Immature natural killer cell (primary cell): Measurements from ENCODE around the gene USP37. TPM values are rescaled to one million over a fixed set of nuclear protein-coding genes. Genes with fewer than 3 reads are reported as not detected.

Source experiments
- DNase-seq, 3 donors: peaks; one replicate each; pipeline ENCODE4 v3.0.0; 2022; ENCODE audit warnings: mixed read lengths in 1 of 3
- H3K27ac Mint-ChIP-seq, 6 donors: one replicate each; pipeline ENCODE4 v1.8.0; 2020; ENCODE audit warnings: mixed read lengths in 6 of 6, mild to moderate bottlenecking in 5 of 6, inconsistent platforms in 4 of 6, moderate library complexity in 3 of 6
- H3K27me3 Mint-ChIP-seq, 3 donors: one replicate each; pipeline ENCODE4 v1.8.0; 2020 to 2021; ENCODE audit warnings: low read depth in 3 of 3, mild to moderate bottlenecking in 3 of 3, mixed read lengths in 3 of 3, moderate library complexity in 3 of 3, inconsistent platforms in 1 of 3
- H3K36me3 Mint-ChIP-seq, 3 donors: one replicate each; pipeline ENCODE4 v1.8.0; 2020; ENCODE audit warnings: mixed read lengths in 3 of 3, inconsistent platforms in 2 of 3, mild to moderate bottlenecking in 2 of 3
- H3K4me1 Mint-ChIP-seq, 2 donors: one replicate each; pipeline ENCODE4 v1.8.0; 2020; ENCODE audit warnings: inconsistent platforms in 2 of 2, mild to moderate bottlenecking in 2 of 2, mixed read lengths in 2 of 2, moderate library complexity in 1 of 2
- H3K4me3 Mint-ChIP-seq, 5 donors: one replicate each; pipeline ENCODE4 v1.8.0; 2020; ENCODE audit warnings: mild to moderate bottlenecking in 5 of 5, mixed read lengths in 5 of 5, inconsistent platforms in 3 of 5, moderate library complexity in 3 of 5
- H3K9me3 Mint-ChIP-seq, 6 donors: one replicate each; pipeline ENCODE4 v1.8.0; 2020; ENCODE audit warnings: mild to moderate bottlenecking in 6 of 6, mixed read lengths in 6 of 6, inconsistent platforms in 4 of 6, moderate library complexity in 3 of 6
- polyA plus RNA-seq, 3 donors: library from polyadenylated mRNA; unstranded; fragments of 300-500 nt; fragmentation: Illumina TruSeq; gene quantifications; one replicate each; pipeline ENCODE4 v1.2.3, GENCODE V29; 2021

Gene USP37
- polyA plus RNA-seq = 1 to 10 TPM; 4.3 to 7.7 (median 6.1) TPM

GRCh38 chr2:218568190-218569037 lies at the start of gene USP37, which contains the start of gene CNOT9:
Gene USP37, minus strand, starts transcription at chr2:218568351. Its CDS starts 9,698 bp downstream, at chr2:218558653.
Gene CNOT9, plus strand, starts transcription at chr2:218568839. Its CDS starts 116 bp downstream, at chr2:218568955.
- Mint-ChIP-seq H3K9me3 (no peaks in the 10 kb centered on the region), H3K4me1 (peaks cover 55 to 60% of the 10 kb centered on the region in 2 donors), H3K36me3 (peaks cover 0 to 4% (median 0%) of the 10 kb centered on the region in 3 donors), H3K4me3 (peak within 1 kb of the TSS; percentile 90 to 98 (median 93)), H3K27ac (peak within 1 kb of the TSS; percentile 95 to 99 (median 99)), H3K27me3 (peaks cover 8 to 16% (median 15%) of the 10 kb centered on the region in 3 donors)
- peak; percentile 100 for DNase-seq

GRCh38 chr2:218615868-218616315 lies 47.7 kb upstream of the USP37 start:
- Mint-ChIP-seq H3K4me3 (no peak overlapping the region), H3K27ac (no peak overlapping the region), H3K27me3 (peaks cover 1 to 4% (median 2%) of the 10 kb centered on the region in 3 donors), H3K9me3 (no peaks in the 10 kb centered on the region), H3K36me3 (no peaks in the 10 kb centered on the region), H3K4me1 (no peaks in the 10 kb centered on the region)
- DNase-seq = no peak

- Mint-ChIP-seq H3K36me3 (no peaks in the 10 kb centered on the region), H3K4me1 (no peaks in the 10 kb centered on the region), H3K27ac (no peak within 1 kb of the TSS), H3K4me3 (no peak within 1 kb of the TSS), H3K9me3 (no peaks in the 10 kb centered on the region), H3K27me3 (peaks cover 0 to 3% (median 0%) of the 10 kb centered on the region in 3 donors)
- DNase-seq = no peak
Measured at GRCh38 chr2:218607436-218608115, 39.4 kb upstream of the USP37 start, which contains the start of gene PLCD4. Gene PLCD4, plus strand, starts transcription at chr2:218607899. Its CDS starts 7,841 bp downstream, at chr2:218615740.

GRCh38 chr2:218605432-218605831 lies 37.3 kb upstream of the USP37 start:
- H3K4me3 Mint-ChIP-seq = no peak overlapping the region
- no peak for DNase-seq
- no peaks in the 10 kb centered on the region for H3K9me3 Mint-ChIP-seq
- no peak overlapping the region for H3K27ac Mint-ChIP-seq
- H3K36me3 Mint-ChIP-seq = no peaks in the 10 kb centered on the region
- peaks cover 0 to 3% (median 0%) of the 10 kb centered on the region in 3 donors for H3K27me3 Mint-ChIP-seq
- no peaks in the 10 kb centered on the region for H3K4me1 Mint-ChIP-seq

- Mint-ChIP-seq H3K36me3 (peaks cover 23 to 54% (median 25%) of the 10 kb centered on the region in 3 donors), H3K27me3 (no peaks in the 10 kb centered on the region), H3K9me3 (no peaks in the 10 kb centered on the region), H3K4me3 (no peak overlapping the region), H3K27ac (no peak overlapping the region), H3K4me1 (peaks cover 3 to 19% of the 10 kb centered on the region in 2 donors)
- no peak for DNase-seq
Measured at GRCh38 chr2:218585541-218585940, 17.4 kb upstream of the USP37 start.

GRCh38 chr2:218583983-218584850 lies 16.1 kb upstream of the USP37 start:
- H3K27me3 Mint-ChIP-seq = no peaks in the 10 kb centered on the region
- H3K36me3 Mint-ChIP-seq = peaks cover 19 to 49% (median 21%) of the 10 kb centered on the region in 3 donors
- H3K9me3 Mint-ChIP-seq = no peaks in the 10 kb centered on the region
- H3K4me1 Mint-ChIP-seq = peaks cover 3 to 24% of the 10 kb centered on the region in 2 donors
- H3K27ac Mint-ChIP-seq = peak overlapping the region in 4 of 6 donors; percentile 0 to 64 (median 36)
- H3K4me3 Mint-ChIP-seq = no peak overlapping the region
- DNase-seq = no peak

- DNase-seq = peak in 1 of 3 donors; percentile 2
- no peaks in the 10 kb centered on the region for H3K27me3 Mint-ChIP-seq
- no peak overlapping the region for H3K4me3 Mint-ChIP-seq
- H3K9me3 Mint-ChIP-seq = no peaks in the 10 kb centered on the region
- peaks cover 10 to 37% of the 10 kb centered on the region in 2 donors for H3K4me1 Mint-ChIP-seq
- peaks cover 19 to 39% (median 21%) of the 10 kb centered on the region in 3 donors for H3K36me3 Mint-ChIP-seq
- peak overlapping the region in 2 of 6 donors; percentile 43 to 54 for H3K27ac Mint-ChIP-seq
Measured at GRCh38 chr2:218582076-218582475, 13.9 kb upstream of the USP37 start.

- Mint-ChIP-seq H3K9me3 (no peaks in the 10 kb centered on the region), H3K4me1 (peaks cover 10 to 48% of the 10 kb centered on the region in 2 donors), H3K27me3 (no peaks in the 10 kb centered on the region), H3K27ac (peak overlapping the region in 3 of 6 donors; percentile 4 to 54 (median 12)), H3K36me3 (peaks cover 7 to 16% (median 8%) of the 10 kb centered on the region in 3 donors), H3K4me3 (no peak overlapping the region)
- DNase-seq = no peak
Measured at GRCh38 chr2:218578272-218578877, 10.2 kb upstream of the USP37 start.

- Mint-ChIP-seq H3K4me1 (peaks cover 10 to 43% of the 10 kb centered on the region in 2 donors), H3K27ac (peak overlapping the region in 4 of 6 donors; percentile 11 to 36 (median 20))
- DNase-seq = no peak
Measured at GRCh38 chr2:218577482-218578220, 9.5 kb upstream of the USP37 start.

GRCh38 chr2:218576854-218577253 lies 8.7 kb upstream of the USP37 start:
- peak overlapping the region in 1 of 6 donors; percentile 7 for H3K27ac Mint-ChIP-seq
- H3K27me3 Mint-ChIP-seq = no peaks in the 10 kb centered on the region
- no peaks in the 10 kb centered on the region for H3K9me3 Mint-ChIP-seq

More at GRCh38 chr2:218577482-218578220, 9.5 kb upstream of the USP37 start:
- H3K27me3 Mint-ChIP-seq = no peaks in the 10 kb centered on the region
- no peak overlapping the region for H3K4me3 Mint-ChIP-seq
- H3K9me3 Mint-ChIP-seq = no peaks in the 10 kb centered on the region
- peaks cover under 1 to 8% (median 1%) of the 10 kb centered on the region in 3 donors for H3K36me3 Mint-ChIP-seq

GRCh38 chr2:218570850-218571249 lies 2.7 kb upstream of the USP37 start:
- H3K4me3 Mint-ChIP-seq = peak overlapping the region; percentile 42 to 98 (median 92)
- H3K27me3 Mint-ChIP-seq = peaks cover 8 to 16% (median 15%) of the 10 kb centered on the region in 3 donors
- H3K9me3 Mint-ChIP-seq = no peaks in the 10 kb centered on the region
- peak overlapping the region; percentile 95 to 99 (median 99) for H3K27ac Mint-ChIP-seq
- no peak for DNase-seq
- peaks cover 55 to 64% of the 10 kb centered on the region in 2 donors for H3K4me1 Mint-ChIP-seq
- H3K36me3 Mint-ChIP-seq = no peaks in the 10 kb centered on the region

More at GRCh38 chr2:218576854-218577253, 8.7 kb upstream of the USP37 start:
- Mint-ChIP-seq H3K36me3 (peaks cover 0 to 7% (median 0%) of the 10 kb centered on the region in 3 donors), H3K4me1 (peaks cover 9 to 45% of the 10 kb centered on the region in 2 donors), H3K4me3 (no peak overlapping the region)
- DNase-seq = no peak
